ENCODE data around the gene TSPAN31. TPM values are rescaled to one million over a fixed set of nuclear protein-coding genes. Genes with fewer than 3 reads are reported as not detected.

TSPAN31 gene
- total RNA-seq, 3 donors from 2014 or later: 55.5 to 107 (median 73.1) TPM

DNA sequence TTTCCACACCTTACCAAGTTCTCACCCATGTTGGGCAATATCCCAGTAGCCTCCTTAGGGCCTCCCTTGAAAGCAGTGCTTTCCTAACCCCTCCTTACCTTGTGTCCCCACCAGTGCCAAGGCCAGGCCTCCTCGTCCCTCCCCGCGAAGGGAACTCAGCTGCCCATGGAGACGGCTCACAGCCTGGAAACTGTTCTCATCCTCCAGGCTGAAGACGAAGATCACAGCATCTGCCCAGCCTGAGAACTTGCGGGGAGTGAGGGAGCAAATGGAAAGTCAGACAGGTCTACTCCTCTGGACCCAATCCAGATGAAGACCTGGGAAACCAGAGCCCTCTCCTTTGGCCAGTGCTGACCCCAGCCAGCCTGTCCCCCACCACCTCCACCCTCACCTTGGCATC lies 10.9 kb upstream of the TSPAN31 start:
- H3K4me3 ChIP-seq: no peak overlapping the region
- no peak for TF ChIP-seq CTCF (IDR thresholded peaks at IDR 0.05)
- TF ChIP-seq POLR2AphosphoS5 (IDR thresholded peaks at IDR 0.05): no peak
- TF ChIP-seq POLR2A (IDR thresholded peaks at IDR 0.05): no peak
- H3K4me1 ChIP-seq: peaks cover 9 to 15% of the 10 kb centered on the region in 2 donors
- H3K9me3 ChIP-seq: no peaks in the 10 kb centered on the region
- DNase-seq (ENCODE audit: low spot score in 2 of 2): no peak
- H3K36me3 ChIP-seq: no peaks in the 10 kb centered on the region
- intact Hi-C loops (cut with DNase I; ENCODE audit: low total_unique reads): no loop called here
- H3K27me3 ChIP-seq: peaks cover 14 to 36% of the 10 kb centered on the region in 2 donors
- no peak overlapping the region for H3K27ac ChIP-seq

GRCh38 chr12:57734591-57734990 lies 10.2 kb upstream of the TSPAN31 start:
- Histone ChIP-seq H3K27me3 (peaks cover 17 to 38% of the 10 kb centered on the region in 2 donors), H3K4me1 (peaks cover 9 to 15% of the 10 kb centered on the region in 2 donors)
- intact Hi-C loops (cut with DNase I; ENCODE audit: low total_unique reads): no loop called here

DNA sequence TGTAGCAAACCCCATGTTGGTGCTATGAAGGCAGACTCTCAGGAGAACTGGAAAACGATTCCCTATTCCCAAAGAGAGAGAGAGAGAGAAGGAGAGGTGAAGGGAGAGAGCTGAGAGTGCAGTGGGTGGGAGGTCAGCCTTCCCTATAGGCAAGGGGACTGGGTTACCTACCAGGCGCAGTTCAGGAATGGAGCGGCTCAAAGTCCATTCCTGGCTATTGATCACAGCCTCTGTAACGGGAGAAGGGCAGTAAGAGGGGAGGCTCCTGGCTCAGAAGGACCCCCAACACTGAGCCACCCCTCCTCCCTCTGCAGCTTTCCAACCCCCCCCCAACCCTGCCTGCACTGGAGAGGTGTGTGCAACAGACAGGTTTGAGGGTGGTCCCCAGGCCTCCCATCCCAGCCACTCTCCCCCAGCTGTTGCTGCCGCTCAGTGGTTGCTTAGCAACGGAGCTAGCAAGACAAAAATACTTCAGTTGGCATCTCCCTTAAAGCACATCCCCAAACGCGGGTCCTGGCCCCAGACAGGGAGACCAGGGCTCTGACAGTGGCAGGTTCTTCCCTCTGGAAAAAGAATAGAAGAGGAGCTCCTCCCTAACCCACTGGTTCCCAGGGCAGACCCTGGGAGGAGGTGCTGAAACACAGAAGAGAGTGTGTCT lies 9.5 kb upstream of the TSPAN31 start:
- peak overlapping the region in 2 of 3 donors; percentile 44 to 67 for H3K4me3 ChIP-seq
- DNase-seq (ENCODE audit: low spot score in 2 of 2): no peak
- TF ChIP-seq POLR2AphosphoS5 (IDR thresholded peaks at IDR 0.05): no peak
- TF ChIP-seq CTCF (IDR thresholded peaks at IDR 0.05): no peak
- TF ChIP-seq POLR2A (IDR thresholded peaks at IDR 0.05): no peak
- peaks cover 9 to 15% of the 10 kb centered on the region in 2 donors for H3K4me1 ChIP-seq
- peaks cover 17 to 41% of the 10 kb centered on the region in 2 donors for H3K27me3 ChIP-seq
- intact Hi-C loops (cut with DNase I; ENCODE audit: low total_unique reads): no loop called here
- no peak overlapping the region for H3K27ac ChIP-seq
- no peaks in the 10 kb centered on the region for H3K9me3 ChIP-seq
- no peaks in the 10 kb centered on the region for H3K36me3 ChIP-seq

More at GRCh38 chr12:57734591-57734990, 10.2 kb upstream of the TSPAN31 start:
- Histone ChIP-seq H3K36me3 (no peaks in the 10 kb centered on the region), H3K9me3 (no peaks in the 10 kb centered on the region), H3K4me3 (no peak overlapping the region), H3K27ac (no peak overlapping the region)
- no peak for DNase-seq (ENCODE audit: low spot score in 2 of 2)
- TF ChIP-seq CTCF (IDR thresholded peaks at IDR 0.05): no peak
- TF ChIP-seq POLR2AphosphoS5 (IDR thresholded peaks at IDR 0.05): no peak
- TF ChIP-seq POLR2A (IDR thresholded peaks at IDR 0.05): no peak

GRCh38 chr12:57735952-57736740 lies 8.7 kb upstream of the TSPAN31 start:
- H3K27ac ChIP-seq: no peak overlapping the region
- TF ChIP-seq CTCF (IDR thresholded peaks at IDR 0.05) (no peak), POLR2AphosphoS5 (IDR thresholded peaks at IDR 0.05) (no peak), POLR2A (IDR thresholded peaks at IDR 0.05) (no peak)
- peak overlapping the region; percentile 1 to 67 (median 44) for H3K4me3 ChIP-seq
- intact Hi-C loops (cut with DNase I; ENCODE audit: low total_unique reads): no loop called here
- H3K36me3 ChIP-seq: no peaks in the 10 kb centered on the region
- peaks cover 9 to 15% of the 10 kb centered on the region in 2 donors for H3K4me1 ChIP-seq
- H3K9me3 ChIP-seq: no peaks in the 10 kb centered on the region
- peaks cover 17 to 41% of the 10 kb centered on the region in 2 donors for H3K27me3 ChIP-seq
- DNase-seq (ENCODE audit: low spot score in 2 of 2): no peak
